NCI-H2029 treated with DMSO at 0.1 percent for 48 hours (cell line): ENCODE data around the gene LECT2.

Source experiments
- DNase-seq: peaks from one replicate; lab custom pipeline; 2025; lab: John Stamatoyannopoulos, UW

Gene LECT2

DNA sequence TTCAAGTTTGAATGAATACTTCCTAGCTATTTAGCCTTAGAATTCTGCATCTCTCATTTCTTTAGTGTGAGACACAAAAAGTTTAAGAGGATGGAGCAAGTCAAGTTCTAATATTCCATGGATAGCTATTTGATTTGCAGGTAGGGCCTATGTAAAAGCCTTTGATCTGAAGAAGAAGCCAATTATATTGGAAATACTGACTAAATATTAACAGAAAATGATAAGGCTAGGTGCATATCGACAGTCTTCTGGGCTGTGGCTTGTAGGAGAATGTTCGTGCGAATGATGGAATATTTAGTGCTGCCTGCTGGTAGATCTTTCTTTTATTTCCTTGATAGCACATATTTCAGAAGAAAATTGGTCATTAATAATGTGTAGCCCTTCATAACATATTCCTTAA lies at the start of gene LECT2:
LECT2 (minus strand) TSS at position 85 of the 400 bp plus-strand sequence. CDS start 150 bp downstream, outside the sequence.
- DNase-seq, result no peak

DNA sequence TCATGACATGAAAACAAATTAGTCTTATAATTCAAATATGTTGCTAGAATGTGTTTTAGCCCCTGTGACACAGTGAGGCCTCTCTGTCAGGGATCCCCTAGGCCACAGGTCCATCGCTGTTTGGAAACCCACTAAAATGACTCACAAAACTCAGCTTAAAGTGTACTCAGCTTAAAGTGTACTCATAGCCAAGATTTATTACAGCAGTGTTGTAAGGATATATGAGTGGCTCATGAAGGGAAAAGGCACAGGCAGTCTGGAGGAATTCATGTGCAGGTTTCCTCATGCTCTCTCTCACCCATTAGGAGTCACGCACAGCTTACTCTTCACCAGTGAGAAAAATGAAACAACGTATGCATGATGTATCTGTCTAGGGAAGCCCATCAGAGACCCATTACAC lies 49.7 kb upstream of the LECT2 start:
- DNase-seq, result no peak

DNA sequence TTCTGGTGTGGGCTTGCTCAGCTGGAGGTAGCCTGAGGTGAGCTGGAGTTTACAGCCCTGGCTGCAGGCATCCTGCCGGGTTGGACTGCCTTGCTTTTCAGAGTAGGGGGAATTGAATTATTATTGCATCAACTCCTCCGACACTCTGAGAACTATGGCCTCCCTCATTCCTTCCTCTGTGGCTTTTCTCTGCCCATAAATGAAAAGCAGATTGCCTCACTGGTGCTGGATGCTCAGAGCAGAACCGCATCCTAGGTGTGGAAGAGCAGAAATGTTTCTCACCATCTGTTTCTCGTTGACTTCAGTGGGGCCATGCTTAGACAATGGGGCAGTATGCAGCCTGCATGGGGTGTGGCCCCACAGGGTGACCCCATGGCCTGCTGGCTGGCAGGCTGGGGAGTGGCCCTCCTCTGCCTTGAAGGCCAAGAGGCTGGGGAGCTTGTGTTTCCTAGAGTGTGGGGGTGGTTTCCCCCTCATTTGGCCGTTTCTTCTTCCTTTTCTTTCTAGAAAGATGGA lies 46.7 kb upstream of the LECT2 start:
- DNase-seq, result no peak

DNA sequence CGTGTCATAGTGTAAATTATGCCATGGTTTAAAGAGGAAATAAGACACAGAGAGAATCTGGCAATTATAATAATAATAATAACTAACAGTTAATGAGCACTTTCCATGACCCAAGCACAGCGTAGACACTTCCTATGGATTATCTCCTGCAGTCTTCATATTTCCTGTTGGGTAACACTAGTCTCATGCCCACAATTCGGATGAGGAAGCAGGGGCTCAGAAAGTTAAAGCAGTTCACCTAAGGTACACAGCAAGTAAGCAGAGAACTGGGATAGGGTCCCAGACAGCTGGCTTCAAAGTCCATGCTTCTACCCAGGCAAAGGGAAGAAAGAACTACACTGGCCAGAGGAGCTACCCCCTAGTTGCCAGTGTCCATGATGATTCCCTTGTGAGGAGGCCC lies 46.1 kb upstream of the LECT2 start:
- no peak for DNase-seq

DNA sequence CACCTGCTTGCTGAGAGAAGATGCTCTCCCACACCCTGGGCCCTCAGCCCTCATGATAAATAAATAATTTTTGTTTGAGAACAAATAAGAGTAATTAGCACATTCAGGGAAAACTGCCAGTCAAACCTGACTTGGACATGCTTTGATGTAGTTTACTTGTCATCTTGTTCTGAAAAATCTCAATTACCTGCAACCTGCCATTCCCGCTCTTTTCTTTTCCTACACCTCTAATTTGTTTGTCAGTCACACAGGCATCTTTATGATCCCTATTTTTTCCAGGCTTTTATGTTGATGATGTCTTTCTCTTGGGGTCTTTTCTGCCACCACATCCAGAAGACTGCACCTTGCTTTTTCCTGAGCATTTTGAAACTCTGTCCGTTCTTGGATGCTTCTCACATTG lies 45.4 kb upstream of the LECT2 start:
- DNase-seq, result no peak

DNA sequence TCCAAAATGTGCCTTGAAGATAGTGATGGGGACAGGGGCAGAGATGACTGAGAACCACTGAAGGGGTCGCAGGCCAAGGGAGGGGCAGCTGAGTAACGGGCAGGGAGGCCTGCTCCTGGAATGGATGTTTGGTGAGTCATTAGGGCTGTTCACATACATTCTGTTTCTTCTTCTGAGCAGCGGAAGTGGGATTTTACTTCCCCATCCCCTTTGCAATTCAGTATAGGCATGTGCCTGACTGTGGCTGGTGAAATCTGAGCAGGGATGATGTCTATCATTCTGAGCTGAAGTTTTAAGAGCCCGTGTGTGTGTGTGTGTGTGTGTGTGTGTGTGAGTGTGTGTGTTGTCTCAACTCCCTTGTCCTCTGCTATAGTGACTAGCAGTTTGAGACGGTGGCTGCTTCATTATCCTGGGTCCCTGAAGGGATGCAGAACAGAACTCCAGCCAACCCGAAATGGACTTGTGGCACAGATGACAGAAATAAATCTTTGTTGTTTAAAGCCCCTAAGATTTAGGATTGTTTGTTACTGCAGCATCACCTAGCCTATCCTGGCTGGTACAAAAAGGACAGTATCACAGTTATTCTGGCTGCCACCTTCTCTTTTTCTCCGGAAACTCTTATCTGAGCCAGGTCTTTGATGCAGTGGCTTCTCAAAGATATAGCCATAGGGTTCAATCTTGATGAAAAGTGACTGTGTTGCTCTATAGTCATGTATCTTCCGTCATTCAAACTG lies 44.8 kb upstream of the LECT2 start:
- DNase-seq, result no peak

DNA sequence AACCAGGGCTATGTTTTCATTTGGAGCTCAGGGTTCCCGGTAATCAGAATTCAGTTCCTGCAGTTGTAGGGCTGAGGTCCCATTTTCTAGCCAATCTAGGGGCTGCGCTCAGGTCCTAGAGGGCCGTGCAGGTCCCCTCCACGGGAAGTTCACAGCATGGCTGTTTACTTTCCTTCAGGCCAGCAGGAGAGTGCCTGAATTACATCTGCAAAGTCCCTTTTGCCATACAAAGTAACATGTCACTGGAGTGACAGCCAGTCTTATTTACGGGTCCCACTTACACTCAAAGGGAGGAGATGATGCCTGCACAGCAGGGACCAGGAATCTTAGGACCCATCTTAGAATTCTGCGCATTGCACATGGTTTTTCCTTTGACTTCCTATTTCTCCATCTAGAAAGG lies 44.1 kb upstream of the LECT2 start:
- no peak for DNase-seq

DNA sequence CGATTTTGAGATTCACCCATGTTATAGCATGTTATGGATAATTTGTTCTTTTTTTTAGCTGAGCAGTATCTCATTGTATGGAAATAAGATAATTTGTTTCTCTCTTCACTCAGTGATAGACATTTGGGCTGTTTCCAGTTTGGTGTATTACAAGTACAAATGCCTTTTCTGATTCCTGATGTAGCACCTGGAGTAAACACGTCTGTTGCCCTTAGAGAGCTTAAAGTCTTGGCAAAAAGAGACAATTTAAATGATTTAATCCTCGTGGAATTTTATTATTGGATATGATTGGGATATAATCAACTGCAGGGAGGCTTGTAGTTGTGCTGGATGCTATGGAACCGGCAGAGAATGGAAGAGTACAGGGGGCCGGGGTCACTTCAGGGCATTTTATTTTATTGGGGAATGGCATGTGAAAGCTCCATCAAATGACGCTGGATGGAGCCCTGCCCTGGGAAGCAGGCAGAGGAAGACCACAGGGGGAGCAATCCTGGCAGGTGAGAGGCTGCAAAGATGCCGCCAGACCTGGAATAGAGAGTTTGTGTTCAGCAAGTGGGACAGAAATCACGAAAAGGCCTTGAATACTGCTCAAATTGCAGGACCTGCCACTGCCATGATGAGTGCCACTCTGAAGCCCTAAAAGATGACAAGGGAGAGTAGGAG lies 43.0 kb upstream of the LECT2 start:
- no peak for DNase-seq

DNA sequence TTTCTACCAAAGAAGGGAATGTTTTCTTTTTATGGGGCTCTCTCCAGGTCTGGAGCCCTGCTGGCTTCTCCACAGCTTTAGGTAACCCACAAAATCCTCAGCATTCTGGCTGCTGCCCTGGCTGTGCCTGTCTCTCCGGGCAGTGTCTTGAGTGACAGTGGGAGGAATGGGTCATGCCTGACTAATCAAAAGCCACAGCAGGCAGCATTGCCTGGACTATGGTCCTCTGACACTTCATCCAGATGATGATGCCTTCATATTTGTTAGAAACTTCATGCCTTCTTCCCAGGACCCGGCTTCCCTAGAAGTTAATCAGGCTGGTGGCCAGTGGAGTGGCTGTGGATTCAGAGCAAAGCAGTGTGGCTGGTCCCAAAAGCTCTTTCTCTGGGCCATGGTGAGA lies 41.8 kb upstream of the LECT2 start:
- DNase-seq, result no peak

DNA sequence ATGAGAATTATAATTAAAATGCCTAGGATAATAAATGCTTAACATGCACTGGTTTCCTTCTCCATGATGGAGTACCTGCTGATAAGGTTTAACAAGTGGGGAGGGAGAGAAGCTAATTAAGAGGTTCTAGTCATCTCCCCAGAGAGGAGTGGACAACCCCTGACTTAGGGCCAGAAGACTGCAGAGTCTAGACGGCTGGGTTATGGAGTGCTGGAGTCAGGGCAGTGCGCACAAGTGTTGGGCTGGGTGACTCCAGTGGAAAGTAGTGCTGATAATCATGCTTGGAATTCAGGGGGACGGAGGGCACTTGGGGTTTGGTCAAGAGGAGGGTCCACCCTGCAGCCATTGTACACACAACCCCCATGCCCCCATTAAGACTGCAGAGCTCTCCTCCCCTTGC lies 41.2 kb upstream of the LECT2 start:
- DNase-seq, result no peak

DNA sequence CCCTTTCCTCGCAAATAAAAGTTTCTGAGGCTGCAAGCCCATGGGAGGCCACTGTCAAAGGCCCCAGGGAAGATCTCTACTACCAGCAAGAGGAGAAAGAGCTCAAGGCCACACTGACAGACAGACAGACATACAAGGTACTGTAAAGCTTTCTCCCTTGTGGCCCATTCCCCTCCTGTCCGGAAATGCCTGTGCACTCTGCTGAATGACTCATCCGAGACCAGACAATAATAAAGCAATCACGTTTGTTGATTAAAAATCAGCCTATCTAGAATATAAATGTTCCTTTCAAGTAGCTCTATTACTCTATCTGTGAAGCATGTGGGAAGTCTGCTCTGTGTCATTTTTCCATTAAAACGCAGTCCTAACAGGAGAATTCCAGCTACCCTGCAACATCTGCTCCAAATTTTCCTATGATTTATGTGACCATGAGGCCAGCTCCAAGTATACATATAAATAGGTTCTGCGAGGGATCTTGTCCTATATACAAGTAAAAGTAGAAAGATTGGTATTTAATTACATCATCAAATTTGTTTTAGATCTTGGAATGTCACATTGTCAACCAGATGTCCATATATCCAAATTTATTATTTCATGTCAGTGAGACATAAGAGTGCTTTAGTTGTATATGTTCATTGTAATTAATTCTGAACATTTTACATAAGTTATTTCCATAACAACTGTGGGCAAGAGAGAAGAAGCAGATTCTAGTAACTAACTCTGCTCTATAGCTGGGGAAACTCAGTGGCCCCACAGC lies 39.3 kb upstream of the LECT2 start:
- no peak for DNase-seq

DNA sequence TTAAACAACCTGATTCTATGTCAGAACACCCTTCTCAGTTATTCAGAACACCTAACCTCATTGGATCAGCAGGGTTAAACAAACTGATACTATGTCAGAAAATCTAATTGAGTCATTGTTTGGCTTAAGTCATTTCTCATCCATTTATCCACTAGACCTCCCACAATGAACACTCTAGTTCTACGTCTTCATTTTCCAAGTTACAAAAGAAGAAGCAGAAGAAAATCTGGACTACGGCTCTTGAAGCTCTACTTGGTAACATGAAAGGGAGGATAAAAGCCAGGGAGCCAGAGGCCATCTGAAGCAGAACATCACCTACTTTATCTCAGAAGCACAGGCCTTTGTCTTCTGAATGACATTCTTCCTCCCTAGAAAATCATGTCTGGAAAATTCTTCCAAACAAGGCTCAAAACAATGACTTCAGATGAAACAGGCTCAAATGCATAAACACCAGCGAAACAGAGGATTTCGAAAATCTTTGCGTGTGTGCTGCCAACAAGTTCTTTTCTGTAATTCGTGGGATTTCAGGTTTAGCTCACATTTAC lies 38.6 kb upstream of the LECT2 start:
- DNase-seq, result no peak

DNA sequence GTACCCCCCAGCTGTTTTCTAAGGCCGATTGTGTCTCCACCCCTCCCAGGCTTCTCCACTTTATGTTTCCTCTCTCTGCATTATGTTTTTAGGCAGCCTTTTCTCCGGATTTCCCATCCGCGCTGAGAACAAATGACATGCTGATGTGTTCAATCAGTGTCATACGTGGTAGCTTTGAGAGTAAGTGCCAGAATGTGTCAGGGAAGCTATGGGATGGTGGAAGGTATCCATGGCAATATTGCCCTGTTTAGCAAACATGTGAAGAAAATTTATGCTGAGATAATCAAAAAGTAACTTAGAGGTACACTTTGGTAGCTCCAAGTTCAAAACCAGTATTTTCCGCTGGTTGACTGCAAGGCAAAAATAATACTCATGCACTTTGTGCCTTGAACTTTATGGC lies 36.6 kb upstream of the LECT2 start:
- no peak for DNase-seq

DNA sequence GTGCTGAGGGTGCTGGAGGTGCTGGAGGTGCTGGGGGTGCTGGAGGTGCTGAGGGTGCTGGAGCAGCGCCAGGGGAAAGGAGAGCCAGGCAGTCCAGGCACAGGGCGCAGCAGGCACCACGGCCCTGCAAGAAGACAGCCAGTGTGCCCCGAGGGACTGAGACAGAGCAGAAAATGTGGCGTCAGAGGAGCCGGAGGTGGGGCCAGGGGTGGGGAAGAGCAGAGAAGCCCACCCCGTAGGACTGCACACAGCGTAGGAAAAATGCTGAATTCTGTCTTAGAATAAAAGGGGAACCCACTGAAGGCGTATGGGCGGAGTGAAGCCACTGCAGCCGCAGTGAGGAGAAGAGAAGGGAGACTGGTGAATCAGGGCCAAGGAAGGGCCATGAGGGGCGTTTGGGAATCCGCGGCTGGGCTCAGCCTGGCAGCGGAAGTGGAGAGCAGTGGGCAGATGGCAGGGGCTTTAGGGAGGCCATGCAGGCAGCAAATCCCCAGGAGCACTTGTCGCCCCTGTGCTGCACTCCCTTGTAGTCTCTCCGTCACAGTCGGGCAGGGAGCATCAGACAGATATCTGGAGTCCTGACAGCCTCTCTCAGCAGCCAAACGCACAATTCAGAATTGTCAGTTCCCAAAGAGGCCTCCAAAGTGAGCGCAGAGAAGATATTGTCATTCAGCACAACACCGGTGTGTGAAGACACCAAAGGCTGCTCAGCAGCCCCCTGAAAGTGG lies 35.9 kb upstream of the LECT2 start:
- no peak for DNase-seq

DNA sequence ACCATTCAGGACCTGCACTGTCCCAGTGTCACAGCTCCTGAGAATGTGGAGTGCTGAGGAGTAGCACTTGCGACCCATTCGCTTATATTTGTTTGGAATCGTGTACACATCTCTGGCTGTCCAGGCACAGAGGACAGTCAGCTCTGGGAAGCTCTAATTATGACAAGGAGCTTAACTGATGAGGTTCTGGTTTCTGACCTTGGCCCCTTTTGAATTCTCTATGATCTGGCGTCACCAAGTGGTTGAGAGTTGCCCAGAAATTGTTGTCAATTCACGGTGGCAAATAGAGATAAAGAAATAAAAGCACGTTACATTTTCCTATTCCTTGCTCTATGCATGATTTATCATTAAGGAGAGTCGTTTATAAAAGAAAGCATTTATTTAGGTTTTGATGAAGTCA lies 34.9 kb upstream of the LECT2 start:
- DNase-seq, result no peak

DNA sequence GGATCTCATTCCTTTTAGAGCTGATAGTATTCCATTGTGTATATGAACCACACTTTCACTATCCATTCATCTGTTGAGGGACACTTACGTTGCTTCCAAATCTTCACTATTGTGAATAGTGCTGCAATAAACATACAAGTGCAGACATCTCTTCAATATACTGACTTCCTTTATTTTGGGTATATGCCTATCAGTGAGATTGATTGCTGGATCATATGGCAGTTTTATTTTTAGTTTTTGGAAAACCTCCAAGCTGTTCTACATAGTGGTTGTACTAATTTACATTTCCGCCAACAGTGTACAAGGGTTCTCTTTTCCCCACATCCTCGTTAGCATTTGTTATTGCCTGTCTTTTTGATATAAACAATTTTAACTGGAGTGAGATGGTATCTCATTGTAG lies 33.8 kb upstream of the LECT2 start:
- DNase-seq, result no peak

DNA sequence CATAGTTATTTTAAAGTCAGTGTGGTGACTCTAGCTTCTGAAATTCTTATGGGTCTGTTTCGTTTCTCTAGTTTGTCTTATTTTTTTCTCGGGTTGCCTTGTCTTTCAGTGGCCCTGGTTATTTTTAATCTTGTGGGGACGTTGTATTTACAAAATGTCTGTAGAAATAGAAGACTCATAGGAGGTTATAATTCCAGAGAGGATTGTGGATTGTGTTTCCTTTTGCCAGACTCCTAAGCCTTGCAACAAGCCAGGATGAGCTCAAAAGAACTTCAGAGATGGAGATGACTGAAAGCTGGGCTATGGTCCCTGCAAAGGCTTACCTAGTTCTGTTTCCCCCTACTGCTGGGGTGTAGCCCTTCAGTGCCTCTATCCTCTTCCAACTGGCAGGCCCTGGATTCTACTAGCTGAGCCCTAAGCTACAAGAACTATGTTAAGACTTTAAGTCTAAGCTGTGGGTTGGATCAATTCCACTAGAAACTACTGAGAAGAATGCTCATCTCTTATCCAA lies 32.2 kb upstream of the LECT2 start:
- DNase-seq, result no peak

DNA sequence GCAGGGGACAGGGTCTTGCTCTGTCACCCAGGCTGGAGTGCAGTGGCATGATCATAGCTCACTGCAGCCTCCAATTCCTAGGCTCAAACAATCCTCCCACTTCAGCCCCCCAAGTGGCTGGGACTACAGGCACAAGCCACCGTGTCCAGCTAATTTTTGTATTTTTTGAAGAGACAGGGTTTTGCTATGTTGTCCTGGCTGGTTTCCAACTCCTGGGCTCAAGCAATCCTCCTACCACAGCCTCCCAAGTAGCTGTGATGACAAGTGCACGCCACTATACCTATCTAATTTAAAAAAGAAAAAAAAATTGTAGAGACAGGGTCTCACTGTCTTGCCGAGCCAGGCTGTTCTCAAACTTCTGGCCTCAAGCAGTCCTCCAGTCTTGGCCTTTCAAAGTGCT lies 31.6 kb upstream of the LECT2 start:
- no peak for DNase-seq

DNA sequence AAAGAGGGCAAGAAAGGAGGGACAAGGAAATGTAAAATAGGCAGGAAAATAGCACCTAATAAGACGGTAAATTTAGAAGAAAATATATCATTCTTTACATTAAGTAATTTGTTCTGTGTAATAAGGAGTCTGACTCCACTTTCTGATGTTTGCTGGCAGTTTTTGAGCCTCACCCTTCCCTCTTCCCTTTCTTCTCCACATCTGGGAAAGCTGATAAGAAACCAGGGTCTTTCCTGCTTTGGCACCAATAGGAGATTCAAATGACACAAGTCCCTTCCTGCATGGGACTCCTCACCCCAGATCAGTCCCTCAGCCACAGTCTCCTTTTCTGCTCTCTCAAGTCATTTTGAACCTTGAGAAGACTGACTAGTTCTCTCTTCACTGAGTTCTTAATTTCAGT lies 31.2 kb upstream of the LECT2 start:
- DNase-seq, result no peak

DNA sequence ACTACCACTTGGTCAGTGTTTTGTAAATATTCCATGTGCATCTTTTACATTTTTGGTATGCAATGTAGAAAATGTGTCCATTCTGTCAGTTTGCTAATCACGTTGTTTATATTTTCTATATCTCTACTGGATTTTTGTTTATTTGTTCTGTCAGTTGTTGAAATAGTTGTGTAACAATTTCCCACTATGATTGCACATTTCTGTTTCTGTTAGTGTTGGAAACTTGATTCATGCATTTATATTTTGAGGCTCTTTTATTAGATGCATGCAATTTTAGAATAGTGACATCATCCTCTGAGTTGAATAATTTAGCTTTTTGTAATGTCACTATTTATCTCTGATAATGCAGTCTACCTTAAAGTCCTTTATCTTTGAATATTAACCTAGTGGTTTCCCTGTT lies 25.8 kb upstream of the LECT2 start:
- no peak for DNase-seq

DNA sequence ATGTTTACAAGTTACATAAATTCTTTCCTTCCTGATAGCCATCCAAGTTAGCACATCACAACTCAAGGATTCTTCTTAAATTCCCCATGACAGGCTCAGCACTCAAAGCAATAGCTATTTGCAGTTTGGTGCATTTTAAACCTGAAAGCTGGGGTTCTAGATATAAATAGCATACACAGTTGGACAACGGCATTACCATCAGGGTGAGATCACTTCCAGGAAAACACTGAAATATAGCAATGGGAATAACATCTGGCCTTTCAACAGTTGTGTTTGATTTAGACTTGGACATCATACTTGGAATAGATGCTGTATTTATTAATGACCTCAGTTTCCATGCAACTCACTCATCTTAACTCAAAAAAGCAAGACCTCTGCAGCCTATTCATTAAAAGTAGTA lies 24.7 kb upstream of the LECT2 start:
- DNase-seq, result no peak

DNA sequence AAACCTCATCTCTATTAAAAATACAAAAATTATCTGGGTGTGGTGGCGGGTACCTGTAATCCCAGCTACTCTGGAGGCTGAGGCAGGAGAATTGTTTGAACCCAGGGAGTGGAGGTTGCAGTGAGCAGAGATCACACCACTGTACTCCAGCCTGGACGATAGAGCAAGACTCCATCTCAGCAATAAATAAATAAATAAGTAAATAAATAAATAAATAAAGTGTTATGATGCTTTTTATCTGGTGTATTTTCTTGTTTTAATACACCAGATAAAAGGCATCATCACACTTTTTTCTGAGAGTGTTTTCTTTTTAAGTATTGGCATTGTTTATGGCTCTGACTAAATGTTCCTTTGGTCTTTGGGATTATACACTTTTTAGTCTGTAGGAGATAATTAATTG lies 24.2 kb upstream of the LECT2 start:
- DNase-seq, result no peak
